HG02938 (cell line): Measurements from ENCODE around the gene PRCD.
"Not testable (repeated sequence)": the region's sequence is repeated elsewhere in the genome, so short reads cannot be mapped to it uniquely, and the experiment has no call there.

Experiments
- ATAC-seq: cut with Tn5 transposase; IDR thresholded peaks from one replicate; pipeline ENCODE4 v1.9.1; 2021; ENCODE audit warnings: mild to moderate bottlenecking, moderate library complexity; ENCODE audit not compliant: unreplicated experiment

The PRCD gene

DNA sequence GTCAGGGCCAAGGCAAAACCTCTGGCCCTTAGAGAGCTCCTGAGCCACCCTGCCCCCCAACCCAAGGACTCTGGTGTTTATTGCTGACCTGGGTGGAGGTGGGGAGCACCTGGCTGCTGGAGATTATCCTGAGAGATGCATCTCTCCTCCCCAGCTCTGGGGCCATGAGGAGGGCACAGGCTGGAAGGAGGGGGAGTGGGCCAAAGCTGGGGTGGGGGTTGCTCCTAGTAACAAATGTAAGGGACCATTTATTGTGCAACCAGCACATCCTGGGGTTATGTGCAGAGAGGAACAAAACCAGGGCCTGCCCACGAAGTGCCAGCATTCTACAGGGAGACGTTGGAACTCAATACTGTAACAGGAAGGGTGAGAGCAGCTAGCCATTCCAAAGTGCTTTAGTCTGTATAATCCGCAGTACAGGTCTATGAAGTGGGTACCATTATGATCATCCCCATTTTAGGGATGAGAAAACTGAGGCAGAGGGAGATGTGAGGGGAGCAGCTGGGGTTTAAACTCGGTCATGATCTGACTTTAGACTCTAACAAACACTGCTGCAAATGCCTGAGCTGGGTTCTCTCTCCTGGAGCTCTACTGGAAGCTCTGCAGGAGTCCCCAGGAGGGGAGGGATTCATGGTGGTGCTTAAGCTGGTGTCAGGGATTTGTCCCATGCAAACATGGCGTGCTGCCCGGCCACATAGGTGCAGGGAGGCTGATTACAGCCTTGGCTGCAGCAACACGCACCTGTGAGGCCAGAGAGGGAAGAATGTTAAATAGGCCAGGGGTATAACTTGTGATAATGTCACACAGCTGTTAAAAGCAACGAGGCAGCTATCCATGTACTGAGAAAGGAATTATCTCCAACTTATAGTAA, 37.3 kb upstream of the PRCD start:
- ATAC-seq: no peak

DNA sequence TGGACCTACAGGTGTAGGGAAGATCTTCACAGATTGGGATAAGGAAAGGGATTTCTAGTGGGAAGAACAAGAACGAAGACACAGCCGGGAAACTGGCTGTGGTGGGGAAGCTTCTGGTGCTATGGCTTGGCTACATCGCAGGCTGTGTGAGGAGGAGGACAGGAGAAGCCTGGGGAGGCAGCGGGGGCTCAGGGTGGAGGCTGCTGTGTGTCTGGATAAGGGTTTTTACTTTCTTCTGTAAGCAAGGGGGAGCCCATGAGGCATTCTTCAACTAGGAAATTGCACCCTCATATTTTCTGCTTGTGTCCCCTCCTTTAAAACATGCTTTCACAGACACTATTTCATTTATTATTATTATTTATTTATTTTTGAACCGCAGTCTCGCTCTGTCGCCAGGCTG, 35.7 kb upstream of the PRCD start:
- no peak for ATAC-seq

DNA sequence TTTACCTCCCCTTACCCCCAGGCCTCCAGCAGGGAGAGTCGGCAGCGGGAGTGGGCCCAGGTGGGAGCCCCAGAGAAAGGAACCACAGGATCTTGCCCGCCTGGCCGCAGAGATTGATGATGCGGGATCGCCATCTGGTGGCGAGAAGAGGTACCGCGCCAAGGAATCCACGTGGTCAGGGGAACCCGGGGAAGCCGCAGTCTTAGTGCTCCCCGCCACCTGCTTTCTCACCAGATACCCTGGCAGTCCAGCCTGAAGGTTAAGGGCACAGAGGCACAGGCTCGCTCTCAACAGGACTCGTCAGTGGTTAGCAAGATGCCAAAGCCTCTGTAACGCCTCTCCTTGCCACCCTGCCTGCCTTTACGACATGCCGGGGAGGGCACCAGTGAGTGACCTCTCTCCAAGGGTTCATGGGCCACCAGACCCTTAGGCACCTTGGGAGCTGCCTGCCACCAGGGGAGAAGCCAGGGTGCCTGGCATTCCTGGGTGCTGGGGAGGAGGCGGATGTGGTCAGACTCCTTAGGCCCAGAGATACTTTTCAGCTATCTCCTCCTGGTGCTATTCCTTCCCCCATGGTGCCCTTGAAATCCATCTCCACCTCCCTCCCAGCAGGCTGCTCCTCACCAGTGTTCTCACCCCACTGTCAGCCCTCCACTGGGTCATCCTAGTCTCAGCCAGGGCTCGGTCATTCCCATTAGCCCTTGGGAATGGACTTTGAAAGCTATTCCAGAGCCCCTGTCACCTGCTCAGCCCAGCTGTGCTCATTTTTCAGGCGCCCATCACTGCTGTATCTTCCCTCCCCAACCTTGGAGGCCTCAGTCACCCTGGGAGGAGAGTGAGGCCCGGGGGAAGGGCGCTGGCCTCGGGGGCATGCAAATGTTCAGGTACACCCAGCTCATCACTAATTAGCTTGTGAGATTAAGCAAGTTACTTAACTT, 33.2 kb upstream of the PRCD start:
- no peak for ATAC-seq

DNA sequence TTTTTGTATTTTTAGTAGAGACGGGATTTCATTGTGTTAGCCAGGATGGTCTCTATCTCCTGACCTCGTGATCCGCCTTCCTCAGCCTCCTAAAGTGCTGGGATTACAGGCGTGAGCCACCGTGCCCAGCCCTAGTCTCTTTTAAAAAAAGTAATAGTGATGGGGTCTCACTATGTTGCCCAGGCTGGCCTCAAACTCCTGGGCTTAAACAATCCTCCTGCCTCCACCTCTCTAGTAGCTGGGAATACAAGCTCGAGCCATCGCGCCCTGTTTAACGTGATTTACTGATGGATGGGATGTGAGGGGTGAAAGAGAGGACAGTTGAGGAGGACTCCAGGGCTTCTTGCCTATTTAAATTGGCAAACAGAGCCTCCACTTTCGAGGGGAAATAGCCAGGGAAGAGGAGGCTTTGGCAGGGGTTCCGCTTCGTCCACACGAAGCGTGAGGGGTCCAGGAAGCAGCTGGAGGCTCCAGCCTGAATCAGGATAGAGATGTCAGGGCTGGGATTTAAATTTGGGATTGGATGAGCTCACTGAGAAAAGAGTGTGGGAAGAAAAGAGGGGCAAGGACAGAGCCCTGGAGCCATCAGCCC, 31.3 kb upstream of the PRCD start:
- not testable (repeated sequence) for ATAC-seq

DNA sequence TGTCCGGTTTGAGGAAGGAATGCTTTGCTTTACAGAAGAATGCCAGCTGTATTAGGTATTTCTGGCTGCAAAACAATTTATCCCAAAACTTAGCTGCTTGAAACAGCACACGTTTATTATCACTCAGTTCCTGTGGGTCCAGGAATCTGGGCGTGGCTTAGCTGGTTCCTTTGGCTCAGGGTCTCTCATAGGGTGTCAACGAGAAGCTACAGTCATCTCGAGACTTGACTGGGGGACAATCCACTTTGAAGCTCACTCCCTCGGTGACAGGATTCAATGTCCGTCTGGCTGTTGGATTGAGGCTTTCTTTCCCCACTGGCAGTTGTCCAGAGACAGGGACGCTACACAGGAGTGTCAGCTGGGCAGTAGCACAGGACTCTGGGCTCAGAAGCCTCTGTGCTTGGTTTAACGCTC, 29.0 kb upstream of the PRCD start:
- ATAC-seq: no peak

DNA sequence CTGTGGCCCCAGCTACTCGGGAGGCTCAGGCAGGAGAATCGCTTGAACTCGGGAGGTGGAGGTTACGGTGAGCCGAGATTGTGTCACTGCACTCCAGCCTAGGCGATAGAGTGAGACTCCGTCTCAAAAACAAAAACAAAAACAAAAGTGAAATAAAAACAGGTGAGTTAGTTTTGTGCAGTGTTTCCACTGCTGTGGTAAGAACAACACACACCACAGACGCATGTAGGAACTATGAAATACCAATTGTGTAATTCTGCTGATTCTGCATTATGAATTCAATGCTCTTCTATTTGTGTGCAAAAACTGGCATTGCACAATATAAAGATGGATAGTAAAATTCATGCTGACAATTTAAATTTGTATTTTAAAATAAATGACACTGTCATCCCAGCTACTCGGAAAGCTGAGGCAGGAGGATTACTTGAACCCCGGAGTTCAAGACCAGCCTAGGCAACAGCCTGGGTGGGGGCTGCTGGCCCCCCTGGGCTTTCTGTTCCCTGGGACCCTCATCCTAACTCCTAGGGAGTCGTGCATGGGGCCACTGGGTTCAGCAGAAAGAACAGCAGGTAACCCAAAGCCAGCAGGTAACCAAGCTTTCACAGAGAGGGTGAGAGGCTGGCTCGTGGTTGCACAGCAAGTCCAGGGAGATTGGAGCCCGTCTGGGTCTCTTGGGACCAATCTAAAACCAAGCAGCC, 28.0 kb upstream of the PRCD start:
- no peak for ATAC-seq

DNA sequence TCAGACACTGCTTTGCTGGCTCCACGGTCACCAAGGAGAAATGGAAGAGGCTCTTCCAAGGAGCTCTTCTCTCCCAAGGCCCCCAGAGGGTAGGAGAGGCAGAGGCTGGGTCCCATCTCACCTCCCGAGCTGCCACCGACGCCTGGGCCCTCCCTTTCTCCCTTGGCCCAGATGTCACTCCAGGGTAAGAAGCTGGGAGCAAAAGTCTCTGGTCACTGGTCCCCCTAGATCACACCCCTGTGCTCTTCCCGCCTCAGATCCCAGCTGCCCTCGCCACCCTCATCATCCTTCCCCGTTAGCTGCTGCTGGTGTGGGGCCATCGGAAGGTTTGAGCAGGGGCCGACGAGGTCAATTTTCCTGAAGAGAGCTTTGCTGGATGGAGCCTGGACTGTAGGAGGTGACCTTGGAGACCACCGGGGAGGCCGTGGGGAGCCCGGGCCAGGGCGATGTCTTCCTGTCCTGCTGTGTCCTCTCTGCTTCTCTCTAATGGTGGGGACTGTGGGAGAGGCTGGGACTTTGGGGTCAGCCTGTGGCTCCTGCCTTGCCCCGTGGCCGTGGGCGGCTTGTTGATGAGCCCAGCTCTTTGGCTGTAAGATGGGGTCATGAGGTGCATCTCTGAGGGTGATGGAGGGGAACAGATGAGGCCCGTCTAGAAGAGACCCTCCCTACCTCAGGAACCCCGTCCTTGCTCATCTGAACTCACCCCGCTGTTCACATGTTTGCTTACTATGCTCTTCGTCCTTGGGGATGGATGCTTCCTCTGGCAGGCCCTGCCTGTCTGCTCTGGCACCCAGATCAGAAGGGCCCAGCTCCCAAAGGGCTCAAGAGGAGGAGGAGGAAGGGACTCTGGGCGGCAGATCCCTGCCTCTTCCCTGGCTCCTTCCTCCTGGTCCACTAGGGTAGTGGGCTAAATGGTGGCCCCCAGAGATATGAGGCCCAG, 27.2 kb upstream of the PRCD start:
- ATAC-seq: no peak

DNA sequence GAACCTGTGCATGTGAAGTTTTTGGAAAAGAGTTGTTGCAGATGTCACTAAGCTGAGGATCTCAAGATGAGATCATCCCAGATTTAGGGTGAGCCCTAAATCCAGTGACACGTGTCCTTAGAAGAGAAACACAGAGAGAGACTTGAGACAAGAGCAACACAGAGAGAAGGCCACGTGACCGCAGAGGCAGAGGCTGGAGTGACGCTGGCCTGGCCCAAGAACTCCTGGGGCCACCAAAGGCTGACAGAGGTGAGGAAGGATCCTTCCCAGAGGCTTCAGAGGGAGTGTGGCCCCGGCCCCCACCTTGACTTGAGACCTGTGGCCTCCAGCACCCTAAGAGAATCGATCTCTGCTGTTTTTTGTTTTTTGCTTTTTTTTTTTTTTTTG, 26.5 kb upstream of the PRCD start:
- no peak for ATAC-seq

DNA sequence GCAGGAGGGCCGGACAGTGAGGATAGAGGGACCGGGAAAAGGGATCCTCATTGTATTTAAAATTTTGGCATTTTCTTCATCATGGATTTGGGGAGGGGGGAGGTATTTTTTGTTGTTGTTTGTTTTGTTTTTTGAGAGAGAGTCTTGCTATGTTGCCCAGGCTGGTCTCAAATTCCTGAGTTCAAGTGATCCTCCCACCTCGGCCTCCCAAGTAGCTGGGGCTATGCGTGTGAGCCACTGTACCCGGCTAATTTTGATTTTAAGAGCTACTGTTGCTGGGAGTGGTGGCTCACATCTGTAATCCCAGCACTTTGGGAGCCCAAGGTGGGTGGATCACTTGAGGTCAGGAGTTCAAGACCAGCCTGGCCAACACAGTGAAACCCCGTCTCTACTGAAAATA, 25.5 kb upstream of the PRCD start:
- not testable (repeated sequence) for ATAC-seq

DNA sequence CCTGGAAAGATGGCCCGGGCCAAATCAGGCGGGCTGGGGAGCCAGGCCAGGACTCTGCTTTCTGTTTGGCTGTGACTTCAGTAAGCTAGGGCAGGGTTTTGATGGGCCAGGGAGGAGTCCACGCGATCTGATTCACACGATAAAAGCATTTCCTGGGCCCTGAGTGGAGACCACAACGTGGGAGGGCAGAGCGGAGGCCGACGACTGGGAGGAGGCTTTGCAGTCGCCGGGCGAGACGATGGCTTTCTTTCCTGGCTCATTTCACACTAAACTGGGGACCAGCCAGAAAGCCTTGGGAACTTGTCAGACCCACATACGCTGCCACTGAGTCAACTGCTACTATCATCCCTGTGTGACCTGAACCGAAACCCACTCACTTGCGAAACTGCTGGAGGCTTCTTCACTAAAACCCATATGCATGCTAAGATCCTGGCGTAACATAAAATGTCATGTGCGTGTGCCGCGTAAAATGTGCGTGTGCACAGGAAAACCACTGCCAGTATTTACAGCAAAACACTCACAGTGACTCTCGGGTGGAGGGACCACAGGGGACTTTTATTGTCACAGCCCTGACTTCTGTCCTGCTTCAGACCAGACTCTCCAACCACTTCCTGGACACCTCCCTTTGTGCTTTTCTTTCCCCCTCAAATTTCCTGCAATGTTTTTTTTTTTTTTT, 24.4 kb upstream of the PRCD start:
- peak; percentile 53 for ATAC-seq

DNA sequence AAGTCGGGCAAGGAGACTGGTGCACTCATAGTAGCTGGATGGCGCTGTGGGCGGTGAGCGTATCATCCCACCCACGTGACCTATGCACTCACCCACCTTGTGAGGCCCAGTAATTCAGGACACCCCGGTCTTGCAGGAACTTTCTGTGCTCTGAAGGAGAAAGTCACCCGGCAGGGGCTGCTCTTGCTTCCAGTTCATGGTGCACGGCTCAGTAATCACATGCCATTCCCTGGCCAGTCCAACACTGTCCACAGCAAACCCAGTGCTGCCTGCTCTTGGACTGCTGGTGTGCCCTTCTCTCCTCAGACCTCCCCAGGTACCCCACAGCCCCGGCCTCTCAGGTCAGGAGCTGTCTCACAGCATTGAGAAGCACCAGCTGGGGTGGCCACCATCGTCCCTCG, 22.2 kb upstream of the PRCD start:
- no peak for ATAC-seq

DNA sequence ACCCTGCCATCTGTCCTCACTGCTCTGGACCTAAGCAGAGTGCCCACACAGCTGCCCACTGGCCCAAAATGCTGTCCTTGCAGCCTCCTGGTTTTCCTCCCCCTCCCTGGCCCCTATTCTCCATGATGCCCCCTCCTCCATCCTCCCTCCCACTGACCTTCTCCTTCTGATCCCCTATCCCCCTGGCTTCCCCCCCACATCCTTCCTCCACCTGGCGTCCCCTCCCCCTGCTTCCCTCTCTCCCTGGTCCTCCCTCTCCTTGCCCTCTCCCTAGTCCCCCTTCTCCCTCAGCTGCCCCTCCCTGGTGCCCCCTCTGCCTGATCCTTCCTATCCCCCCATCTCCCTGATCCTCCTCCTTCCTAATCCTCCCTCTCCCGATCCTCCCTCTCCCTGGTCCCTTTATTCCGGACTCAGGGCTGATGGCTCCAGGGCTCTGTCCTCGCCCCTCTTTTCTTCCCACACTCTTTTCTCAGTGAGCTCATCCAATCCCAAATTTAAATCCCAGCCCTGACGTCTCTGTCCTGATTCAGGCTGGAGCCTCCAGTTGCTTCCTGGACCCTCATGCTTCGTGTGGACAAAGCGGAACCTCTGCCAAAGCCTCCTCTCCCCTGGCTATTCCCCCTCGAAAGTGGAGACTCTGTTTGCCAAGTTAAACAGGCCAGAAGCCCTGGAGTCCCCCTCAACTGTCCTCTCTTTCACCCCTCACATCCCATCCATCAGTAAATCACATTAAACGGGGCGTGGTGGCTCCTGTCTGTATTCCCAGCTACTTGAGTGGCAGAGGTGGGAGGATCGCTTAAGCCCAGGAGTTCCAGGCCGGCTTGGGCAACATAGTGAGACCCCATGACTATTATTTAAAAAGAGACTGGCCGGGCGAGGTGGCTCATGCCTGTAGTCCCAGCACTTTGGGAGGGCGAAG, 20.5 kb upstream of the PRCD start:
- ATAC-seq: no peak

DNA sequence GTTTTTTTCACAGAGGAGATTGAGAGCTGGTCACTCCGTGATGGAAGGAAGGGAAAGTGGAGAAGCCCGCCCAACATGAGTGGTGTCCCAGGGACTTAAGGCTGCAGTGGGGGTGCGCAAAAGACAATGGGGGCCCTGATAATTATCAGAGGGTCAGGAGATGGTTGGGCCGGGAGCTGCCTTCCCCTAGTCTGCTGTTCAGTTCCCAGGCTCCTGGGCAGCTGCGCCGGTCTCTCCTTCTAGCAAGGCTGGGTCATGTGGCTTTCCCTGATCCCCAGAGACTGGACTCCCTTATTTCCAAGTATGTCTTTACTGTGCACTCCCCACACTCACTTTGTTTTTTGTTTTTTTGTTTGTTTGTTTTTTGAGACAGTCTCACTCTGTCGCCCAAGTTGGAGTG, 18.6 kb upstream of the PRCD start:
- ATAC-seq: no peak

DNA sequence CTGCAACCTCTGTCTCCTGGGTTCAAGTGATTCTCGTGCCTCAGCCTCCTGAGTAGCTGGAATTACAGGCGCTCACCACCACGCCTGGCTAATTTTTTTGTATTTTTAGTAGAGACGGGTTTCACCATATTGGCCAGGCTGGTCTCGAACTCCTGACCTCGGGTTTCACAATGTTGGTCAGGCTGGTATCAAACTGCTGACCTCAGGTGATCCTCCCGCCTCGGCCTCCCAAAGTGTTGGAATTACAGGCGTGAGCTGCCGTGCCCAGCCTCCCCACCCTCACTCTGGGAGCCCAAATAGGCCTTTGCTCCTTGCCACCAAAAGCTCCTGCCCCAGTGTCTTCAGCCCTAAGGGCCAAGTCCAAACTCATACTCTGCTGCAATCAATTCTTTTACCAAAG, 18.2 kb upstream of the PRCD start:
- not testable (repeated sequence) for ATAC-seq

DNA sequence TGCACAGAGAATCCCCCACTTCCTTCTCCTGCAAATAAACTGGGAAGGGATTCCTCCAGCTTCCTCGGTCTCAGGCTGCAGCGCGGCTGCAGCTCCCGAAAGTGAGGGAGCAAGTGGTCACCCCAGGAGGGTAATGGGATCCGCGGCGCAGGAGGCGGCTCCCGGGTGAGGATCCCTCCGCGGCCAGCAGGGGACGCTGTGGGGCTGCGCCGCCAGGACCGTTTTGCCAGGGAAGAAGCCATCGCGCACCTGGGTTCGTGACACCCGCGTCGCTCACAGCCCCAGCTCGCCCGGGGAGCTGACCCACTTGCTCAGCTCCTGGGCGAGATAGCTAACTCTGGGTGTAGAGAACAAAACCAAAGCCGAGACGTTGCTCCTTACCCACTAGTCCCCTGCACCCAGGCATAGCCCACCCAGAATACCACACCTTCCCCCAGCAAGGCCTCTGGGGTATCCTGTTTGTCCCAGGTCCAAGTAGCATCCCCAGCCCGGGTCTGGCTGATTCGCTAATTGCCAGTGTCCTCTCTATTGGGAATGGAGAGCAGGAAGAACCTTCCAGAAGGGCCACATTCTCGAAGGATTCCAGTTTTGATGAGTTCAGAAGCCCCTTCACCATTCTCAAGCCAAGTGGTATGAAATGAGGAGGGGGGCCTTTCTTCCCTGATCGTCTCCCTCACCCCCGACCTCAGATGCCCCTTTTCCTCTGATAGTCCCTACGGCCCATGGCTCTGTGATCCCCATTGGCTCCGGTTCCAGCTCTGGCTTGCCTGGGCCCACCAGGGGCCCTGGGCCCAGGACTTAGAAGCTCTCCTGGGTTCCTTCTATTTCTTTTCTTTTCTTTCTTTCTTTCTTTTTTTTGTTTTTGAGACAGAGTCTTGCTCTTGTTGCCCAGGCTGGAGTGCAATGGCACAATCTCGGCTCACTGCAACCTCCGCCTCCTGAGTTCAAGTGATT, 16.5 kb upstream of the PRCD start:
- ATAC-seq: no peak

DNA sequence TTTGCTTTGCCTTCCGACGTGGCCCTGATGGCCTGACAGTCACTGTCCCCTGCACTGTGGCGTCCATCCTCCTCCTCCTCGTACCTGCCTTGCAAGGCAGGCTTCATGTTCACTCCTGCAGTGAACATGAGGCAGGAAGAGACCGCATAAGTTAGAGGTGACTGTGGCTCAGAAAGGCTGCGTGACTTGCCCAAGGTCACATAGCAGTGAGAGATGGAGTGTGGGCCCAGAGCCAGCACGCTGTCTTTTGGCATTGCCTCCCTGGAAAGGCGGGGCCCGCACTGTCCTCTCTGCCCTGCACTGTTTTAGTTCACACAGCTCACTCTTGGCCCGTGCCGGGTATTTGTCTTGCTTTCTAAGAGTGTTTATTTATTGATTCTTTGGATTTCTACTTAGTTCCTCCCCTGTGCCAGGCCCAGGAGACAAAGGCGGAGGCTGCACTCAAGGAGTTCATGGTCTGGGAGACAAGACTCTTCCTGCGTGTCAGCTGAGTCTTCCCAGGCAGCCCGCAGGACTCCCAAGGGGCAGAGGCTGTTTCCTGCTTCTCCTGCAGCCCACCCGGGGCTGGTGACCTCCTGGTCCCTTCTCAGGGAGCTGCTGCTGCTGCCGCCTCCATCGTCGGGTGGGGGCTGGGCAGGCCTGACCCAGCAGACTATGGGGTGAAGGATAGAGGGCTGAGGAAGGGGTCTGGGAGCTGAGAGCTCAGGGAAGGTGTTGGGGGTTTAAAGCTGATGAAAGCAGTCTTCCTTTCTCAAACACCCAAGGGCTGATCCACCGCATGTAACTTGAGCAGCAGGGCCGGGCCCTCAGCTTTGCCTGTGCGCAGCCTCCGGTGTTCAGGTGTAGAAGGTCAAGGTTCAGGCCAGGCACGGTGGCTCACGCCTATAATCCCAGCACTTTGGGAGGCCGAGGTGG, 15.0 kb upstream of the PRCD start:
- no peak for ATAC-seq
